ENCODE results near the gene PMEPA1.

DNA sequence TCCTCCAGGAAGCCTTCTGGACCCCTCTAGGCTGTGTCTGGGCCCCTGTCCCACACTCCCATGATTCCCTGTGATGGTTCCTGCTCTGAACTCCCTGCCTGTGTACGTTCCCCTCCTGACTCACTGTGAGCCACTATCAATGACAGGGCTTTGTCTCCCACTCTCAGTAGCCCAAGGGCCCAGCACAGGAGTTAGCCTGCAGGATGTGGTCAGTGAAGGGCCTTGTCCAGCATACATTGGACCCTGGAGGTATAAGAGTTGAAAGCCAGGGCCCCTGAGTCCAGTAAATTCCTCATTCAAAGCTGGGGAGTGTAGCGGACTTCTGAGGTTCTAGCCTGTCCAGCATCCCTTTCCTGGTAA, 108.6 kb downstream of the PMEPA1 start:
- TF ChIP-seq POLR2A (IDR thresholded peaks at IDR 0.05; ENCODE audit: low read length), result no peak
- no peak for TF ChIP-seq GATA1 (IDR thresholded peaks at IDR 0.05; ENCODE audit: low read depth, low read length)

Data from erythroblast (primary cell).